Activated CD4-positive, CD25-positive, alpha-beta regulatory T cell treated with anti-CD3 and anti-CD28 coated beads, Interleukin-2, amount 50 U/mL, for 72 hours (primary cell): ENCODE data around the gene NUDT14.
A peak's percentile ranks its signal among the peaks of the same experiment; 100 is the strongest.

ENCODE experiments used
- DNase-seq: peaks from one replicate; pipeline ENCODE4 v3.0.0; 2021

Gene NUDT14

GRCh38 chr14:105180592-105181548, at the start of gene NUDT14:
TSS of gene NUDT14 (minus strand) at chr14:105181312. CDS start at chr14:105181209, 103 bp downstream.
- peak; percentile 83 for DNase-seq

DNA sequence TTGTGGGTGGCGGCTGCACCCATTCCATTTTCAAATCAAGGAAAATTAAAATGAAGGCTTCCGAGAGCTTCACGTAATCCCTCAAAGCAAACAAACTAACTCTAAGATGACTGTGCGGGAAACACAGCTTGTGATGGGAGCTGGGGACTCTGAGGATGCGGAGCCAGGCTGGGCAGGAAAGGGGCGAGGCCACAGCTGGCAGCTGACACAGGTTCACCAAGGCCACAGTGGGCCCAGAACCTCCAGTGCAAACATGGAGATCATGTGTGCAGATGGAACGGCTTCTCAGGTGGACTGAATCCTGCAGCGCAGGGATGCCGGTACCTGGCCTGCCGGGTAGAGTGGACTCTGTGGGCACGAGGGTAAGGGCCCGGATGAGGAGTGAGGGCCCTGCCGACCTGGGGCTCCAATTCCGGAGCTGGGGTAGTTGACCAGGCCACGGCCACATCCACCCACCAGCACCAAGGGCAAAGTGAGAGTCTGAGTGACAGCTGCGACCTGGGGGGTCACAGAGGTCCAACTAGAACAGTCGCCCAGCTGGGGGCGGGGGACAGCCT, 48.1 kb upstream of the NUDT14 start:
- no peak for DNase-seq

DNA sequence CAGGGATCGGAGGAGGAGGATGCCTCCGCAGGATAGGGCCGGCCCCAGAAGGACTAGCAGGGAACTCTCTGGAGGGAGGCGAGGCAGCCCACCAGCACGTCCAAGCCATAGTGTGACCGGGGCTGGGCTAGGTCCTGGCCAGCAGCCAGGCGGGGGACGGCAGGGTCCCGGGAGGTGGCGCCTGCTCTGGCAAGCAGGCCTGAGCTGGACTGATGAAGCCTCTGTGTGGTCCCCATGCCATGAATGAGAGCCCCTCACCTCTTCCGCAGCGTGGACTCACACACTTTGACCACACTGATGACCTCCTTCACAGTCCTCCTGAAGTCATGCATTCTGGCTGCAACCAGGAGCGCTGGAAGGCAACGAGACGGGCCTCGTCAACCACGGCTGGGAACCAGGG, 47.5 kb upstream of the NUDT14 start:
- no peak for DNase-seq

DNA sequence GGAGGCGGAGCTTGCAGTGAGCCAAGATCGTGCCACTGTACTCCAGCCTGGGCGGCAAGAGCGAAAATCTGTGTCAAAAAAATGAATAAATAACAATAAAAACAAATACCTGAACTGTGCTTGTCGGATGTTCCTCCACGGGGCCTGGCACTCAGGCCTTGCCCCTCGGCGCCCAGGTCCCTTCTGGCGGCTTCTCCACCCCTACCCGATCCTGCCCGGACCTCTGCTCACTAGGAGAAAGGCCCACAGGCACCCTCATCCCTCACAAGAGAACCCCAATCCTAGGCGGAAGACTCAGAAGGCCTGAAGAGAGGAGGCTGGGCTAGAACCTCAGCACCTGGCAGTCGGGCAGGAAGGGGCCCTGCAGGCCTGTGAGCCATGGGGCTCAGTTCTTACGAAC, 46.2 kb upstream of the NUDT14 start:
- DNase-seq, result no peak

DNA sequence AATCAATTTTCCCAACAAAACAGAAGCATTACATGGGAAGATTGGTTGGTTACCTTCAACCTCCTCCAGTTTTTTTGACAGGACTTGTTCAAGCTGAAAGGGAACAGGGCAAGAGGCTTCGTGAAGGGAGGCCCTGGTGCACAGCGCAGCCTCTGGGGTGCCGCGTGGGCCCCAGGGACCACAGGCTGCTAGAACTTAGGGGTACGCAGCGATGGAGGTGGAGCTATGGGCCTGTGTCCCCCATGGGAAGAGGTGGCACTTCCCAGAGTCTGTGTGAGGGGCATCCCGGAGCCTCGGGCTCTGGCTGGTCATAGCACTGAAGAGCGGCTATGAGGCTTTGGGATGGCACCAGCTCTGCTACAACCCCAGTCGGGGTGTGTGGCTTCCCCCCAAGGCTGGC, 45.1 kb upstream of the NUDT14 start:
- no peak for DNase-seq

- DNase-seq, result no peak
Observed at GRCh38 chr14:105224845-105225570, 43.9 kb upstream of the NUDT14 start.

DNA sequence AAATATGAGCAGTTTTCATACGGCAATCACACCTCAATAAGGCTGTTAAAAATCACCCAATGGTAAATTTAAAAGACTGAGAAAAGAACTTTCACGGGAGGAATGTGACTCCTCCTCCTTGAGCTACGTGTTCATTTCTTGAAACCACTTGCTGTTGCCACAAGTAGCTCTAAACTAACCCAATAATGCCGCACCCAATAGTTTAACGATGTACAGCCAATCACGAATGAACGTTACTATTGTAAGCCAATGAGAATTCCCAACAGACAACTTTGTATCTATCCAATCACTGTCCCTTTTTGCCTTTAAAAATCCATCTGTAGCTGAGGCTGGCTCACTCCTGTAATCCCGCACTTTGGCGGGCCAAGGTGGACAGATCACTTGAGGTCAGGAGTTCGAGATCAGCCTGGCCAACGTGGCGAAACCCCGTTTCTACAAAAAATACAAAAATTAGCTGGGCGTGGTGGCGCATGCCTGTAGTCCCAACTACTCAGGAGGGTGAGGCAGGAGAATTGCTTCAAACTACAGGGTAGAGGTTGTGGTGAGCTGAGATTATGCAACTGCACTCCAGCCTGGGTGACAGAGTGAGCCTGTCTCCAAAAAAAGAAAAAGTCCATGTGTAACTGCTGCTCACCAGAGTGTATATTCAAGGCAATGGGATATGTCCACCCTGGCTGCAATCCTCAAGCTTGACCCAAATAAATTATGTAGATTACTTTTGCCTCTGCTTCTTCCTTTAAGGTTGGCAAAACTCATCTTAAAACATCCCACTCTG, 42.8 kb upstream of the NUDT14 start:
- no peak for DNase-seq

- no peak for DNase-seq
Observed at GRCh38 chr14:105223260-105223659, 42.1 kb upstream of the NUDT14 start.

- DNase-seq, result no peak
Observed at GRCh38 chr14:105221598-105222178, 40.6 kb upstream of the NUDT14 start.

GRCh38 chr14:105220699-105221597, 39.8 kb upstream of the NUDT14 start:
- DNase-seq, result no peak

DNA sequence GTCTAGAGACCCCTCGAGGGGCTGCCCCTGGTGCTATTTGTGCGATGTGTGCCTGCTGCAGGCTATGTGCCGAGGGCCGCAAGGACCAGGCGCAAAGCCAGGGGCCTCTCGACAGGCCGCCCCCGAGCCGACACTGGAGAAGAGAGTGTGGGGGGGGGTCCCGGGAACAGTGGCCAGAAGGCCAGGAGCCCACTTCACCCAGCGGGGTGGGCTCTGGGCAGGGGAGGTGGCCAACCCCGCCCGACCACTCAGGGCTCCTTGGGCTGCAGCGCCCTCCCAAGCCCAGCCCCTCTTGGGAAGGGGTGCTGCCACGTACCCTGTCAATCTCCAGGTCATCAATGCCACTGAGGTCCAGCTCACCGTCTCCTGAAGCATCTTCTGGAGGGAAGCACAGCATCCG, 38.6 kb upstream of the NUDT14 start:
- no peak for DNase-seq

DNA sequence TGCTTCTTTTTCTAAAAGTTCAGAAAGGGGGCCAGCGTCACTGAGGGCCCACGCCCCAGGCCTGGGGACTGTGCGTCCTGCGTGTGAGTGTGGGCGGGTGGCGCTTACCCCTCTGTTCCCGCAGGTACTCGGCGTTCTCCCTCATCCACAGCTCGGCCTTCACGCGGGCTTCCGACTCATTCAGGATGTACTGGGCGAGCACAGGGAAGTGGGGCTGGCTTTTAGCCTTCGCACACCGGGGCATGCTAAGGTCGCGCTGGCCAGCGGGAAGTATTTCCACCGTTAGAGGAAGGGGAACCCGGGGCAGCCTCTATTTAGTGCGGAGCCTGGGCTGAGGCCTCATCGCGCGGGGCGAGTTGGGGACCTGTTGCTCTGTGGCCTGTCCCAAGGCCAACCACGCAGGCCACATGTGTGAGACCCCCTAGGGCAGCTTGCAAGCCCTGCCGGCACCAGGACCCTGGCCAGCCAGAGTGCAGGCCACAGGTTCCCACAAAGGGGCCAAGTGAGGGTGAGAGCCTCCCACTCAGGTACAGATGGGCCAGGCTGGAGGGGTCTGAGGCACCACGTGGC, 38.0 kb upstream of the NUDT14 start:
- DNase-seq, result no peak

GRCh38 chr14:105218611-105219010, 37.5 kb upstream of the NUDT14 start:
- DNase-seq, result no peak

DNA sequence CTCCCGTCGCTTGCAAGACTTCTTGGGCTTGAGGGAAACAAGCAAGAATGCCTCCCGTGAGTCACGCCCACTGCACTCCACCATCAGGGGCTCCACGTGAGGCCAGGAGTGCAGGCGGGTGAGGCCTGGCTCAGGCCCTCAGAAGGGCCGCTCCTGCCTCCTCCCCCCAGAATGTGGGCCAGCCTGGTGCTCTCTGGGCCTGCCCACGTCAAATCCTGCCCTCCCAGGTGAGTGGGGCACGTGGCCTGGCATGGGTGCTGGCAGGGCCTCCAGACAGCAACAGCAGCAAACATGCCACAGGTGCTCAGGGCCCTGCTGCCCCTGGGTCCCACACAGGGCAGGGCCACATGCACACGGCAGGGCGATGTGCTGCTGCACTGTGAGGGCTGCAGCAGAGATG, 36.7 kb upstream of the NUDT14 start:
- DNase-seq, result no peak

DNA sequence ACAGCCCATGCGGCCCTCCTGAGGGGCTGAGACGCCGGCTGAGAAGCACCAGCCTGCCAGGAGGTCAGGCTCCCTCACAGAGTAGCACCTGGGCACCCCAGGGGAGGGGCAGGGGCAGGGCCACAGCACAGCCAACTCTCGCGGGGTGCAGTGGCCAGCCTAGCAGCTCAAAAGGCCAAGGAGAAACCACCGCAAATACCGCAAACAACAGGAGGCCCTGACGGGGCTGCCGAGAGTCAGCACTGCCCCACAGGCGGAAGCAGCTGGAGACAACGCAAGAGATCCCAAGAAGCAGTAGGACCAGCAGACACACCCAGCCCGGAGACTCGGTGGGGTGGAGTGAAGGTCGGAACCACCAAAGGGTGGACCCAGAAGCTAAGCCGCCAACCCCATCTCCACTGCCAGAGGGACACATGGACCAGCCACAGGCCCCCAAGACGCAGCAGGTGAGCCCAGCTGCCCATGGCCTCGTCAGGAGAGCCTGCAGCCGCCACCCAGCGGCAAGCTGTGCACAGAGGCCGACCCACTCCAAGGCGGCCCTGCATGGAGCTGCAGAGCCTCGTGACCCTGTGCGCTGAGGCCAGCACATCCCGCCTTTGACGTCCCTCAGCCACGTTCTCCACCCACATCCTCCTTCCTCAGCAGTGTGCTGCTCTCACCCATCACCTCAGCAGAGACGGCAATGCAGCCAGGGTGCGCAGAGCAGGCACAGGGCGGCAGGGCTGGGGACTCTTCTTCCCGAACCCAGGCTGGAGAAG, 35.6 kb upstream of the NUDT14 start:
- no peak for DNase-seq

DNA sequence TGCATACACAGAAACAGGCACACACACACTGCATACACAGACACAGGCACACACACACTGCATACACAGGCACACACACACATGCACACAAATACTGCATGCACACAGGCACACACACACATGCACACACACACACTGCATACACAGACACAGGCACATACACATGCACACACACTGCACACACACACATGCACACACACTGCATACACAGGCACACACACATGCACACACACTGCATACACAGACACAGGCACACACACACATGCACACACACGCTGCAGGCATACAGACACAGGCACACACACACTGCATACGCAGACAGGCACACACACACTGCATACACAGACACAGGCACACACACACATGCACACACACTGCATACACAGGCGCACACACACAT, 34.5 kb upstream of the NUDT14 start:
- DNase-seq, result no peak

DNA sequence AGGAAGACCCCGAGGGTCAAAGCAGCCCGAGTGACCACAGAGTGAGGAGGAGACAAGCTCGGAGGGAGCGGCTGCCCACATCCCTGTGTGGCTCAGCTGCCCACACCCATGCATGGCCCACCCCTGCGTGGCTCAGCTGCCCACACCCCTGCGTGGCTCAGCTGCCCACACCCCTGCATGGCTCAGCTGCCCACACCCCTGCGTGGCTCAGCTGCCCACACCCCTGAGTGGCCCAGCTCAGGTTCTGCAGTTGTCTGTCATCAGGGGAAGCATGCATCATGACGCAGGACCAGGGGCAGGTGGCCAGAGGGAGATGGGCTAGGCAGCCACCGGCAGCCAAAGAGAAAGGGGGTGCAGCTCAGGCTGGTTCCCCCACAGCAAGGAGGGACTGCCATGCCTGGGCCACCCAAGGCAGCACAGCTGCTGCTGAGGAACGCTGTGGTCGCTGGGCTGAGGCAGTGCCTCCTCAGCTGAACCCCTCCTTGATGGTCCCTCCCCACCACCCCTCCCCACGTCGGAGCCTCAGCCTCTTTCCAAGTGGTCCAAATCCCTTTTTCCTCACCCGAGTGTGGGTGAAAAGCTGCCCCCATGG, 33.3 kb upstream of the NUDT14 start:
- no peak for DNase-seq

- DNase-seq, result no peak
Observed at GRCh38 chr14:105213361-105213760, 32.2 kb upstream of the NUDT14 start.

DNA sequence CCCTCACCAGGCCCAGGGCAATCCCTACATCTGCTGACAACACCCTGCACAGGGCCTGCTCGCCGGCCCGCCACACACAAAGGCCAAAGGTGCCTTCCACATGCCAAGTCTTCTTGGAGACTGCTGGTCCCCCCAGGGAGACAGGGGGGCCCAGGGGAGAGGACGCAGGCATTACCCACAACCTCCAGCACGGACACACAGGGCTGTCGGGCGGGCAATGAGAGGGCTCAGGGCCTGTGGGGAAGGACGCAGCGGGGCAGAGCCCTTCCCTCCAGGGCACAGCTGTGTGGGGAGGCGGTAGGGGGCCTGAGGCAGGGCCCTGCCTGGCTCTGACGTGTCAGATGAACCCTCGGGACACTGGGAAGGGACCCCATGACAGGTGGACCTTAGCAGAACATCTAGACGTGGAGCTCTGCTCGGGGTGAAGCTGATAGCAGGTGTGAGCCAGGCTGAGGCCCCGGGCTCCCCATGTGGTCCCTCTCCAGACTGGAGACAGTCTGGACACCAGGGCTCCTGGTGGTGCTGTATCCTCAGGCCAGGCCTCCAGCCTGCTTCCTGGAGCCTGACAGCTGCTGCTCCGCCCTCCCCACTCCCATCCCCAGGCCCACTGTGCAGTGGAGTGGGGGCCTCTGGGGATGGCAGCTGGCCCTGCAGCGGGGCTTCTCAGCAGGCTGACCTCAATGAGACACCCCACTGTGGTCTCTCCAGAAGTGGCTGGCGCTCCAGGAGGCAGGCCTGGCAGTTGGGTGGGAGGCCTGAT, 31.6 kb upstream of the NUDT14 start:
- no peak for DNase-seq
